ENCODE measurements around the gene DPEP1.

Gene DPEP1

GRCh38 chr16:89687092-89687940 is 73.9 kb downstream of the DPEP1 start:
- no peak for DNase-seq (ENCODE audit: low read depth)
